ENCODE data around the gene TRIM5.
"Not testable (repeated sequence)": the region's sequence is repeated elsewhere in the genome, so short reads cannot be mapped to it uniquely, and the experiment has no call there.

The TRIM5 gene

DNA sequence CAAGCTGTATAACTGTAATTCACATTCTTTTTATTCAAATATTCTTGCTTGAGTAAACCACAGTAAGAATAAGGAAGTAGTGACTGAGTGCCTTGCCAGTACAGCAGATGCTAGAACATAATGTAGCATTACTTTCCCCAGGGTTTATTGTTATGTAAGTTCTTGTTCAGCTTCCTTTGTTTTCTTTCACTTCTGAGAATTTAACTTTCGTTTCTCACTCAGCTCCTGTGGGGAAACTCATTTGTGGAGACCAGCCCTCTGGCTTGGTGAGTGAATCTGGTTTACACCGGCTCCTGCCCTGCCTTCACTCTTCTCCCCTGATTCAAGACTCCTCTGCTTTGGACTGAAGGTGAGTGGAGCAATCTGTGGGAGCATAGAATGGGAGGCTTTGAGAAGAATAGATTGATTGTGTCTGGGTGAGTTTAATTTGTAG lies 4.7 kb upstream of the TRIM5 start, which contains the start of gene TRIM22:
TRIM22 (plus strand) TSS at position 240 of the 433 bp plus-strand sequence. CDS start 6,443 bp downstream, outside the sequence.
- peak; percentile 26 for DNase-seq (ENCODE audit: low read depth)

DNA sequence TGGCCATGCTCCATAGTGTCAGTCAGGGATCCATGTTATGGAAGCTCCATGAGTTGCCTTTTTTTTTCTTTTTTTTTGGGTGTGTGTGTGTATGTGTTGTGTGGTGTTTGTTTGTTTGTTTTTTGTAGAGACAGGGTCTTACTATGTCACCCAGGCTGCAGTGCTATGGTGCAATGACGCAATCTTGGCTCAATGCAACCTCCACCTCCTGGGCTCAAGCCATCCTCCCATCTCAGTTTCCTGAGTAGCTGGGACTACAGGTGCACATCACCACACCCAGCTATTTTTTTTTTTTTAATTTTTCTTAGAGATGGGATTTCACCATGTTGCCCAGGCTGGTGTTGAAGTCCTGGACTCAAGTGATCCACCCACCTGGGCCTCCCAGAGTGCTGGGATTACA lies 3.6 kb upstream of the TRIM5 start:
- no peak for DNase-seq (ENCODE audit: low read depth)

DNA sequence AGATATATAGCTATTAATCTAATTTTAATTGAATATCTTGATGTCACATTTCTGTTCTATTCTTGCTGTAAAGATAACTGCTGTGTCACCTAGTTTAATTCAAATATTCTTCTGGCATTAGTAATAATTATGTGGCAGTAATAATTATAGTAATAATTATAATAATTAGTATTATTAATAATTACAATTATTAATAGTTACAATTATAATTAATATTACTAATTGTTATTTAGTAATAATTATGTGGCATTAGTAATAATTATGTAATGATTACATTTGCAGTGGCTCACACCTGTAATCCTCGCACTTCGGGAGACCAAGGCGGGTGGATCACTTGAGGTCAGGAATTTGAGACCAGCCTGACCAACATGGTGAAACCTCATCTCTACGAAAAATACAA lies 1.6 kb upstream of the TRIM5 start:
- no peak for DNase-seq (ENCODE audit: low read depth)

GRCh38 chr11:5684036-5684645 lies 733 bp downstream of the TRIM5 start:
- DNase-seq (ENCODE audit: low read depth), result no peak

DNA sequence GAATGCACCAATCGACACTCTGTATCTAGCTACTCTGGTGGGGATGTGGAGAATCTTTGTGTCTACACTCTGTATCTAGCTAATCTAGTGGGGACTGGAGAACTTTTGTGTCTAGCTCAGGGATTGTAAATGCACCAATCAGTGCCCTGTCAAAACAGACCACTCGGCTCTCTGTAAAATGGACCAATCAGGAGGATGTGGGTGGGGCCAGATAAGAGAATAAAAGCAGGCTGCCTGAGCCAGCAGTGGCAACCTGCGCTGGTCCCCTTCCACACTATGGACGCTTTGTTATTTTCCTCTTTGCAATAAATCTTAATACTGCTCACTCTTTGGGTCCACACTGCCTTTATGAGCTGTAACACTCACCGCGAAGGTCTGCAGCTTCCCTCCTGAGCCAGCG lies 1.3 kb downstream of the TRIM5 start:
- not testable (repeated sequence) for DNase-seq (ENCODE audit: low read depth)

DNA sequence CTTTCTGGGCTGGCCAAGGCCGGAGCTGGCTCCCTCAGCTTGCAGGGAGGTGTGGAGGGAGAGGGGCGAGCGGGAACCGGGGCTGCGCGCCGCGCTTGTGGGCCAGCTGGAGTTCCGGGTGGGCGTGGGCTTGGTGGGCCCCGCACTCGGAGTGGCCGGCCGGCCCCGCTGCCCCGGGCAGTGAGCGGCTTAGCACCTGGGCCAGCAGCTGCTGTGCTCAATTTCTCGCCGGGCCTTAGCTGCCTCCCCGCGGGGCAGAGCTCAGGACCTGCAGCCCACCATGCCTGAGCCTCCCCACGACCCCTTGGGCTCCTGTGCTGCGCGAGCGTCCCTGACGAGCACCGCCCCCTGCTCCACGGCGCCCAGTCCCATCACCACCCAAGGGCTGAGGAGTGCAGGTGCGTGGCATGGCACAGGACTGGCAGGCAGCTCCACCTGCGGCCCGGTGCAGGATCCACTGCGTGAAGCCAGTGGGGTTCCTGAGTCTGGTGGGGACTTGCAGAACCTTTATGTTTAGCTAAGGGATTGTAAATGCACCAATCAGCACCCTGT lies 1.9 kb downstream of the TRIM5 start:
- not testable (repeated sequence) for DNase-seq (ENCODE audit: low read depth)

GRCh38 chr11:5679811-5680210 lies 5.1 kb downstream of the TRIM5 start:
- DNase-seq (ENCODE audit: low read depth), result no peak

DNA sequence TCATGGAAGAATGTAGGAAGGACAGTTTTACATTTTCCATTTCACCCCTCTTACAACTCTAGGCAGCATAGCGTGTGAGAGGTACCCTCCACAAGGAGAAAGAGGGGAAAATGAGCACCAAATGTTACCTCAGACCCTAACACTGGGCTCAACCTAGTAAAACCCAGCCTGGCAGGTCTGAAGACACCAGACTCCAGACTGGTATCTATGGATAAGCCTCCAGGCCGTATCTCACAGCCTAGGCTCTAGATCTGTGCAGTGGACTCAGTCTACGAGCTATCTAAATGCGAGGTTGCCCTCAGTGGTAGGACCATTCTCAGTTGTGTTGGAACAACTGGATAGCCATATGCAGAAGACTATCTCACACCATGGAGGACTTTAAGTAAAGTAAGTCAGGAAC lies 10.5 kb downstream of the TRIM5 start:
- no peak for DNase-seq (ENCODE audit: low read depth)

DNA sequence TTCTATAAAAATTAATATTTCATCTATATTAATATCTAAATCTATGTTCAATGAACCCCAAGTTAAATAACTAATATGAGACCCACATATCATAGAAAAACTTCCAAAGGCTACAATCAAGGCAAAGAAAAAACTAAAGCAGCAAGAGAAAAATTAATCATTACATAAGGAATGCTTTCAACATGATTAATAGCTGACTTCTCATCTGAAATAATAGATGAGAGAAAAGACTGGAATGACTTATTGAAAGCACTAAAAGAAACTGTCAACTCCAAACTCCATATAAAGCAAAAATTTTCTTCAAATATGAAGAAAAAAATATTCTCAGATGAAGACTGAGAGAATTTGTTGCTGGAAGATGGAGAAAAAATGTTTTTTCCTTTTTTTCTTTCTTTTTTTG lies 13.0 kb downstream of the TRIM5 start:
- no peak for DNase-seq (ENCODE audit: low read depth)

GRCh38 chr11:5666402-5666793 lies 18.5 kb downstream of the TRIM5 start:
- DNase-seq (ENCODE audit: low read depth), result no peak

DNA sequence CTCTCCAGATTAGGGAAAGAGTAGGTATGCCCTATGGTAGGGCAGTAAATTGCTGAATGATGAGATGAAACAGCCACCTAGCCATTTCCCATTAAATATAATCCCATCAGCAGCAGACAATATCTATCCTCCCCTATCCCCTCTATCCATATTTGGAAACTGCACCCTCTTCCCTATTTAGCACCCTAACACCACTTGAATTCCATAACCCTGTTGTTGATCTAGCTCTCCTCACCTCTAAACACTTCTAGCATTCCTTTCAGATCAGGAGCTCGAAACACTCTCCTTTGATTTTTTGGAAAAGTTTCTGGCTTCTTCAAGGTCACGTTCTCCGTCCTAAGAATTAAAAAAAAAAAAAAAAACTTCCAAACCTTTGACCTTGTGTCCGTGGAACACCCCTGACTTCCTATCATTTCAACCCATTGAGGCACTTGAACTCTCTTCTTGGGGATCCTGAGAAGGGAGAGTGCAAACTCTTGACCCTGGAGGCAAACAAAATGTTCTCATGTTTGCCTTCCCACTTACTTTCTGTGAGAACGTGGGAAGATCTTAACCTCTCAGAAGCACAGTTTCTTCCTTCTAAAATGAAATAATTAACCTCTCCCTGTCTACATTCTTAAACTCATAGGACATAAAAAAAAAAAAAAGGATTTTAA lies 19.0 kb downstream of the TRIM5 start:
- no peak for DNase-seq (ENCODE audit: low read depth)

GRCh38 chr11:5665051-5665570 lies 19.8 kb downstream of the TRIM5 start:
- no peak for DNase-seq (ENCODE audit: low read depth)

- DNase-seq (ENCODE audit: low read depth), result no peak
These were observed 21.4 kb downstream of the TRIM5 start for GRCh38 chr11:5663511-5663910.

- no peak for DNase-seq (ENCODE audit: low read depth)
These were observed 26.6 kb downstream of the TRIM5 start for GRCh38 chr11:5658318-5658717.

- not testable (repeated sequence) for DNase-seq (ENCODE audit: low read depth)
These were observed 27.9 kb downstream of the TRIM5 start for GRCh38 chr11:5656956-5657355.

GRCh38 chr11:5655474-5655873 lies 29.4 kb downstream of the TRIM5 start:
- DNase-seq (ENCODE audit: low read depth), result no peak

GRCh38 chr11:5646139-5646538 lies 38.7 kb downstream of the TRIM5 start:
- no peak for DNase-seq (ENCODE audit: low read depth)

GRCh38 chr11:5643585-5643984 lies 41.3 kb downstream of the TRIM5 start:
- no peak for DNase-seq (ENCODE audit: low read depth)

DNA sequence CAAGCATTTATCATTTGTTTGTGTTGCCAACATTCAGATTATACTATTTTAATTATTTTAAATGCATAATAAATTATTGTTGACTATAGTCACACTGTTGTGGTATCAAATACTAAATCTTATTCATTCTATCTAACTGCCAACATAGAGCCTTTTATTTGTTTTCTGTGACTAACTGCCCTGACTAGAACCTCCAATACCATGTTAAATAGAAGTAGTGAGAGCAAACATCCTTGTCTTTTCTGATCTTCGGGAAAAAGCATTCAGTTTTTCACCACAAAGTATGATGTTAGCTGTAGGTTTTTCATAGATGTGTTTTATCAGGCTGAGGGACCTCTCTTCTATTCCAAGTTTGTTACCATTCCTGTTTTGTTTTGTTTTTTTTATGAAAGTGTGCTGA lies 44.9 kb downstream of the TRIM5 start:
- no peak for DNase-seq (ENCODE audit: low read depth)

- DNase-seq (ENCODE audit: low read depth), result no peak
These were observed 52.8 kb downstream of the TRIM5 start for GRCh38 chr11:5631969-5632635.

DNA sequence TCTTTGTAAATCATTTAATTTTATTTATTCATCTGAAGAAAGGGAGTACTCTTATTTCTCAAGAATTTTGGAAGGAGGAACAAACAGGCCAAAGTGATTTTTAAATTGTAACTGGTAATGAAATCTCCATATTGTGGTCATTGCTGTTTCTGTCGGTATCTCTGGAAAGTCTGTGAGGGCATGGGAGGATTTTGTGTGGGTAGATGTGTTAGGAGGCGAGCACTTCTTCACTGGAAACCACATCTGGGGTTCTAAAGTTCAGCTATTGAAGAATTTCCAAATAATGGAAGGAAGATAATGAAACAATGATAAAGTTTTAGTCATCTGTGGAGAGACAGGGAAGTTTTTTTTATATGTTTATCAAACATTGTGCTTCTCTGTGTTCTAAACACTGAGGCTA lies 53.5 kb downstream of the TRIM5 start:
- no peak for DNase-seq (ENCODE audit: low read depth)

DNA sequence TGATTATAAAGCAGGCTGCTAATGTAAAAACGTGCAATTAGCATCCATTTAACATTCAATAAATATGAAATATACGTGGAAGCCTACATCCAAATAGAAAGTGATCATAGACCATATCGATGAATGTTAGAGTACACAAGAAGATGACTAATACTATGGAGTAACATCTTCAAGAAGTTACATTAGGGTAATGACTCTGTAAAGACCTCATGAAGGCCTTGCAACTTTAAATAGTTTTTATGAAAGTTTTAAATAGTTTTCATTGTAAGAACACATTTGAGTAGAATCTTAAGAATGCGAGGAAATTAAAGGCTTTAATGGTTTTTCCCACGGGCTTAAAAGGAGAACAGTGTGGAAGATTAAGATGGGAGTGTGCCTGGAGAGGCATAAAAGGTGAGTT lies 58.7 kb downstream of the TRIM5 start:
- DNase-seq (ENCODE audit: low read depth), result no peak

DNA sequence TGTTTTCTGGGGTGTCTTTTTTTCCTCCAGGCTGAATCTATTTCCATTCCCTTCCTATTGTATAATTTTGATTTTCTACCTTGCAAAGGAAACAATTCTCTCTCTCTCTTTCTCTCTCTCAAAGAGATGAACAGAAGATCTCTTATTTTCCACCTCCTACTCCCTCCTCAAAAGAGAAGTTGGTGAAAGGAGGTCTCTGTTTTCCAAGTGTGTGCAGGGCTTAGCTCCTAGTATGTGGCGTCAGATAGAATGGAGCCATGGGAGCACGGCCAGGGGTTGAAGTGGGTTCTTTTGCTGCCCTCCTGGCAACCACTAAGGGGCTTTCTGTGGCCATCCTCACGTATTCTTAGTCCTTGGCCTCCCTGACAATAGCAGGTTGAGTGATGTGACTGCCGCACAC lies 59.6 kb downstream of the TRIM5 start:
- DNase-seq (ENCODE audit: low read depth), result no peak

All from activated T-cell treated with anti-CD3 and anti-CD28 coated beads for 1 hour (primary cell).